ENCODE results near the gene APP.

The APP gene

GRCh38 chr21:25963181-25963580 lies 207.4 kb downstream of the APP start:
- Histone ChIP-seq H3K4me1 (ENCODE audit: insufficient read depth, low read length) (peaks cover 14% of the 10 kb centered on the region), H3K36me3 (ENCODE audit: insufficient read depth, low read length) (no peaks in the 10 kb centered on the region), H3K9me3 (ENCODE audit: insufficient read depth, low read length, severe bottlenecking) (no peaks in the 10 kb centered on the region), H3K27ac (ENCODE audit: low read length) (no peak overlapping the region), H3K4me2 (ENCODE audit: insufficient read depth, low read length) (no peak overlapping the region), H2AFZ (ENCODE audit: low read depth, low read length) (no peak overlapping the region), H3K9ac (ENCODE audit: low read depth, low read length) (no peak overlapping the region), H3K4me3 (ENCODE audit: low read depth in 1 of 2, low read length in 2 of 2) (no peak overlapping the region), H4K20me1 (ENCODE audit: insufficient read depth, low read length) (no peaks in the 10 kb centered on the region), H3K27me3 (ENCODE audit: insufficient read depth, low read length, poor library complexity) (no peaks in the 10 kb centered on the region), H3K79me2 (ENCODE audit: insufficient read depth, low read length) (no peaks in the 10 kb centered on the region)
- DNase-seq, result no peak
- no peak for ATAC-seq (ENCODE audit: insufficient read depth, low read depth)
- TF ChIP-seq EZH2 (IDR thresholded peaks at IDR 0.05; ENCODE audit: borderline replicate concordance, low read depth, low read length, severe bottlenecking) (no peak), CTCF (IDR thresholded peaks at IDR 0.05; ENCODE audit: borderline replicate concordance, extremely low read depth, low read length, poor library complexity, severe bottlenecking) (no peak)

- H3K9ac ChIP-seq (ENCODE audit: low read depth, low read length), result no peak overlapping the region
- H3K79me2 ChIP-seq (ENCODE audit: insufficient read depth, low read length), result no peaks in the 10 kb centered on the region
- peak; percentile 4 for DNase-seq
- H2AFZ ChIP-seq (ENCODE audit: low read depth, low read length), result no peak overlapping the region
- no peaks in the 10 kb centered on the region for H3K9me3 ChIP-seq (ENCODE audit: insufficient read depth, low read length, severe bottlenecking)
- H3K4me3 ChIP-seq (ENCODE audit: low read depth in 1 of 2, low read length in 2 of 2), result no peak overlapping the region
- H3K27ac ChIP-seq (ENCODE audit: low read length), result no peak overlapping the region
- TF ChIP-seq CTCF (IDR thresholded peaks at IDR 0.05; ENCODE audit: borderline replicate concordance, extremely low read depth, low read length, poor library complexity, severe bottlenecking) (no peak), EZH2 (IDR thresholded peaks at IDR 0.05; ENCODE audit: borderline replicate concordance, low read depth, low read length, severe bottlenecking) (no peak)
- no peaks in the 10 kb centered on the region for H4K20me1 ChIP-seq (ENCODE audit: insufficient read depth, low read length)
- no peaks in the 10 kb centered on the region for H3K36me3 ChIP-seq (ENCODE audit: insufficient read depth, low read length)
- H3K4me1 ChIP-seq (ENCODE audit: insufficient read depth, low read length), result peaks cover 9% of the 10 kb centered on the region
- no peak overlapping the region for H3K4me2 ChIP-seq (ENCODE audit: insufficient read depth, low read length)
- ATAC-seq (ENCODE audit: insufficient read depth, low read depth), result no peak
- no peaks in the 10 kb centered on the region for H3K27me3 ChIP-seq (ENCODE audit: insufficient read depth, low read length, poor library complexity)
Measured at GRCh38 chr21:25961042-25961441, 209.5 kb downstream of the APP start.

- no peak for TF ChIP-seq EZH2 (IDR thresholded peaks at IDR 0.05; ENCODE audit: borderline replicate concordance, low read depth, low read length, severe bottlenecking)
- TF ChIP-seq CTCF (IDR thresholded peaks at IDR 0.05; ENCODE audit: borderline replicate concordance, extremely low read depth, low read length, poor library complexity, severe bottlenecking), result no peak
- no peak overlapping the region for H3K4me2 ChIP-seq (ENCODE audit: insufficient read depth, low read length)
- no peak overlapping the region for H3K4me3 ChIP-seq (ENCODE audit: low read depth in 1 of 2, low read length in 2 of 2)
- no peak overlapping the region for H3K27ac ChIP-seq (ENCODE audit: low read length)
- H3K27me3 ChIP-seq (ENCODE audit: insufficient read depth, low read length, poor library complexity), result no peaks in the 10 kb centered on the region
- no peak overlapping the region for H2AFZ ChIP-seq (ENCODE audit: low read depth, low read length)
- H3K4me1 ChIP-seq (ENCODE audit: insufficient read depth, low read length), result peaks cover 9% of the 10 kb centered on the region
- H3K36me3 ChIP-seq (ENCODE audit: insufficient read depth, low read length), result no peaks in the 10 kb centered on the region
- no peak overlapping the region for H3K9ac ChIP-seq (ENCODE audit: low read depth, low read length)
- no peaks in the 10 kb centered on the region for H4K20me1 ChIP-seq (ENCODE audit: insufficient read depth, low read length)
- ATAC-seq (ENCODE audit: insufficient read depth, low read depth), result no peak
- H3K79me2 ChIP-seq (ENCODE audit: insufficient read depth, low read length), result no peaks in the 10 kb centered on the region
- no peaks in the 10 kb centered on the region for H3K9me3 ChIP-seq (ENCODE audit: insufficient read depth, low read length, severe bottlenecking)
- no peak for DNase-seq
Measured at GRCh38 chr21:25960402-25960801, 210.2 kb downstream of the APP start.

- Histone ChIP-seq H3K9ac (ENCODE audit: low read depth, low read length) (no peak overlapping the region), H4K20me1 (ENCODE audit: insufficient read depth, low read length) (no peaks in the 10 kb centered on the region), H3K4me3 (ENCODE audit: low read depth in 1 of 2, low read length in 2 of 2) (no peak overlapping the region), H3K36me3 (ENCODE audit: insufficient read depth, low read length) (no peaks in the 10 kb centered on the region), H3K4me1 (ENCODE audit: insufficient read depth, low read length) (peaks cover 9% of the 10 kb centered on the region), H3K27me3 (ENCODE audit: insufficient read depth, low read length, poor library complexity) (no peaks in the 10 kb centered on the region), H3K27ac (ENCODE audit: low read length) (no peak overlapping the region), H3K9me3 (ENCODE audit: insufficient read depth, low read length, severe bottlenecking) (no peaks in the 10 kb centered on the region), H3K4me2 (ENCODE audit: insufficient read depth, low read length) (no peak overlapping the region), H2AFZ (ENCODE audit: low read depth, low read length) (no peak overlapping the region), H3K79me2 (ENCODE audit: insufficient read depth, low read length) (no peaks in the 10 kb centered on the region)
- no peak for TF ChIP-seq CTCF (IDR thresholded peaks at IDR 0.05; ENCODE audit: borderline replicate concordance, extremely low read depth, low read length, poor library complexity, severe bottlenecking)
- TF ChIP-seq EZH2 (IDR thresholded peaks at IDR 0.05; ENCODE audit: borderline replicate concordance, low read depth, low read length, severe bottlenecking), result no peak
- ATAC-seq (ENCODE audit: insufficient read depth, low read depth), result no peak
- DNase-seq, result no peak
Measured at GRCh38 chr21:25959799-25960198, 210.8 kb downstream of the APP start.
